Heart right ventricle (tissue), 16 donors: ENCODE data around the gene PADI4. TPM values are rescaled to one million over a fixed set of nuclear protein-coding genes. Genes with fewer than 3 reads are reported as not detected.

Experiments
- ATAC-seq, 8 donors: fragments of 200-7000 bp; cut with Tn5 transposase; one replicate each; pipeline ENCODE4 v1.9.1; 2020; ENCODE audit warnings: mild to moderate bottlenecking in 8 of 8, moderate library complexity in 8 of 8, moderate number of reproducible peaks in 1 of 8
- DNase-seq, 2 donors: peaks; one replicate each; pipeline ENCODE4 v3.0.0-alpha.2; 2020
- H3K27ac ChIP-seq, 10 donors: fragments of 200-600 bp; sonication (generic) in 2 of 10; one replicate each; pipeline versions ENCODE4 v1.5.0 to v1.8.0; 2020 to 2022; ENCODE audit warnings: mild to moderate bottlenecking in 3 of 10
- H3K27me3 ChIP-seq, 7 donors: fragments of 200-600 bp; one replicate each; pipeline ENCODE4 v1.8.0; 2021 to 2022; ENCODE audit warnings: mild to moderate bottlenecking in 2 of 7
- H3K36me3 ChIP-seq, 9 donors: fragments of 200-600 bp; sonication (generic) in 1 of 9; one replicate each; pipeline versions ENCODE4 v1.5.0 to v1.8.0; 2020 to 2022; ENCODE audit warnings: mild to moderate bottlenecking in 2 of 9
- H3K4me1 ChIP-seq, 9 donors: fragments of 200-600 bp; sonication (generic) in 1 of 9; one replicate each; pipeline versions ENCODE4 v1.5.0 to v1.8.0; 2020 to 2022; ENCODE audit warnings: mild to moderate bottlenecking in 4 of 9
- H3K4me3 ChIP-seq, 10 donors: fragments of 200-600 bp; sonication (generic) in 2 of 10; one replicate each; pipeline versions ENCODE4 v1.5.0 to v1.8.0; 2020 to 2022; ENCODE audit warnings: mild to moderate bottlenecking in 7 of 10, moderate library complexity in 2 of 10
- H3K9me3 ChIP-seq, 11 donors: fragments of 200-600 bp in 10 of 11; sonication (generic) in 2 of 11; one replicate each; pipeline versions ENCODE4 v1.5.0 to v1.8.0; 2013 to 2022; ENCODE audit warnings: mild to moderate bottlenecking in 2 of 11, control low read depth in 1 of 11, moderate library complexity in 1 of 11
- WGBS, 2 donors: extraction: QIAGEN DNeasy Blood & Tissue Kit; methylation state at CpG; one replicate each; pipeline ENCODE4 v1.1.7; 2013; ENCODE audit warnings: inconsistent platforms in 1 of 2; 5-methylcytosine and 5-hydroxymethylcytosine counted together
- intact Hi-C, 10 donors: fragments of 100-400 bp; cut with DNase I; formaldehyde crosslinking; loops; one replicate each; pipeline versions ENCODE4 v1.11.1 to v1.14.2; 2022
- polyA plus RNA-seq, 2 donors: library from polyadenylated mRNA; stranded (reverse); fragments of 200-250 nt; gene quantifications; one replicate each; pipeline ENCODE4 v1.2.3, GENCODE V29; 2013
- total RNA-seq, 10 donors: library from RNA; stranded (reverse); fragmentation: NEBNext Ultra II Directional in 3 of 10; extraction: Animal tissue kit (Norgen Biotek cat#: 25700) in 3 of 10; gene quantifications; one replicate each; pipeline versions ENCODE4 v1.2.1 to v1.2.4, GENCODE V29; 2021 to 2023
- TF ChIP-seq, protein P1 (sequence below), 9 donors: fragments of 200-600 bp; sonication (generic) in 2 of 9; IDR thresholded peaks; one replicate each; pipeline versions ENCODE4 v1.5.0 to v1.8.0; 2021 to 2022; ENCODE audit warnings: antibody characterized with exemption in 9 of 9, mild to moderate bottlenecking in 5 of 9, moderate library complexity in 1 of 9
- donor health status: Arrhythmogenic right ventricular cardiomyopathy.
- donor health status: ischemic (EF 13 %, LVEDD 7.1; RV severe dilation, severe dysfunction).
- donor health status: healthy with polysubstance abuse.
- donor health status: DM: no; HTN: yes; CAD: no.
- donor health status: DM: no; HTN: no; CAD: no.
- donor health status: ischemic (EF 25% LVEDD 6.9; RV normal size, moderate dysfunction).
- donor health status: ischemic (EF 25% LVEDD 5.7; RV mildly dilated, moderate dysfunction).
- donor health status: healthy.
- donor health status: DM: yes; HTN: yes; CAD: no.
- donor health status: Ischemic cardiomyopathy.
- donor health status: ischemic (EF 35%, LVEDD 5.7; RV mildly dilated, moderate dysfunction).
- donor health status: nonischemic (EF 11% LVEDD 7.7; RV severe dilation, severe dysfunction).
- donor health status: DM: yes; HTN: yes; CAD: no.
- donor health status: PGD.
- donor health status: ischemic (EF 29% LVEDD 5.4; RV normal size, mild dysfunction).
- donor health status: nonischemic (EF 23%, LVEDD 6.1; RV moderate dilation, normal function).

Gene PADI4
- total and polyA plus RNA-seq, 12 donors: 0.06 to 3.0 (median 0.61) TPM; not detected in 2

DNA sequence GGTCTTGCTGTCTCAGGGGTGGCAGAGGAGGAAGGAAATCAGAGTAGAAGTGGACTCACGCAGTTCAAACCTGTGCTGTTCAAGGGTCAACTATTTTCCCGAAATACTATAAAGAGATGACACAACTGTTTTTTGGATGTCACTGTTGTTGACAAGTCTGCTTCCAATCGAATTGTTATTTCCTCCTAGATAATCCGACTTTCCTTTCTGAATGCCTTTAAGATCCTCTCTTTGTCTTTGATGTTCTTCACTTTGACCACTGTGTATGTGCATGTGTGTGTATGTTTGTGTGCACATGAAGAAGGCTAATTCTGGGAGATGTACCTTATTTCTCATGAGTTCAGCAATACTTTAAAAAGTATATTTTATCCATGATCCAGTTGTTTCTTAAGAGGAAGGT, 21.6 kb downstream of the PADI4 start:
- no peak for ATAC-seq
- no peak for DNase-seq
- intact Hi-C loops: loop anchor here in 5 of 10 donors (10.0 kb wide), 2 partner anchors 205 to 265 kb away; no protein-coding TSS in a partner anchor

DNA sequence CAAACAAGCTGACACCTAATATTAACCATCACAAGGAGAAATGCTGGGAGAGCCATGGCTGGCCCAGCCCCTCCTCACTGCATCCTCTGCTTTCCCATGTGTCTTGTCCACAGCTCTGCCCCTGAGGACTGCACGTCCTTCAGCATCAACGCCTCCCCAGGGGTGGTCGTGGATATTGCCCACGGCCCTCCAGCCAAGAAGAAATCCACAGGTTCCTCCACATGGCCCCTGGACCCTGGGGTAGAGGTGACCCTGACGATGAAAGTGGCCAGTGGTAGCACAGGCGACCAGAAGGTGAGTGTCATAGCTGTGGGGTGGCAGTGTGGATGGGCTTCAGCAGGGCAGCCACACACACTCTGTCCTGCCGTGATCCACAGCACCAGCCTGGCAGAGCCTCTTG, 22.9 kb downstream of the PADI4 start:
- 66 to 68% methylated on average over 7 of the region's 7 CpGs for WGBS, 2 donors

More for the DNA sequence above, 21.6 kb downstream of the PADI4 start:
- 74 to 88% methylated on average over 4 of the region's 4 CpGs for WGBS, 2 donors
- Histone ChIP-seq H3K4me1 (no peaks in the 10 kb centered on the region), H3K4me3 (no peak overlapping the region), H3K27me3 (peaks cover 0 to 58% (median 24%) of the 10 kb centered on the region in 7 donors), H3K27ac (no peak overlapping the region), H3K36me3 (no peaks in the 10 kb centered on the region), H3K9me3 (peaks cover 0 to 7% (median 0%) of the 10 kb centered on the region in 11 donors)
- TF ChIP-seq, protein P1, sequence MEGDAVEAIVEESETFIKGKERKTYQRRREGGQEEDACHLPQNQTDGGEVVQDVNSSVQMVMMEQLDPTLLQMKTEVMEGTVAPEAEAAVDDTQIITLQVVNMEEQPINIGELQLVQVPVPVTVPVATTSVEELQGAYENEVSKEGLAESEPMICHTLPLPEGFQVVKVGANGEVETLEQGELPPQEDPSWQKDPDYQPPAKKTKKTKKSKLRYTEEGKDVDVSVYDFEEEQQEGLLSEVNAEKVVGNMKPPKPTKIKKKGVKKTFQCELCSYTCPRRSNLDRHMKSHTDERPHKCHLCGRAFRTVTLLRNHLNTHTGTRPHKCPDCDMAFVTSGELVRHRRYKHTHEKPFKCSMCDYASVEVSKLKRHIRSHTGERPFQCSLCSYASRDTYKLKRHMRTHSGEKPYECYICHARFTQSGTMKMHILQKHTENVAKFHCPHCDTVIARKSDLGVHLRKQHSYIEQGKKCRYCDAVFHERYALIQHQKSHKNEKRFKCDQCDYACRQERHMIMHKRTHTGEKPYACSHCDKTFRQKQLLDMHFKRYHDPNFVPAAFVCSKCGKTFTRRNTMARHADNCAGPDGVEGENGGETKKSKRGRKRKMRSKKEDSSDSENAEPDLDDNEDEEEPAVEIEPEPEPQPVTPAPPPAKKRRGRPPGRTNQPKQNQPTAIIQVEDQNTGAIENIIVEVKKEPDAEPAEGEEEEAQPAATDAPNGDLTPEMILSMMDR (IDR thresholded peaks at IDR 0.05): no peak

DNA sequence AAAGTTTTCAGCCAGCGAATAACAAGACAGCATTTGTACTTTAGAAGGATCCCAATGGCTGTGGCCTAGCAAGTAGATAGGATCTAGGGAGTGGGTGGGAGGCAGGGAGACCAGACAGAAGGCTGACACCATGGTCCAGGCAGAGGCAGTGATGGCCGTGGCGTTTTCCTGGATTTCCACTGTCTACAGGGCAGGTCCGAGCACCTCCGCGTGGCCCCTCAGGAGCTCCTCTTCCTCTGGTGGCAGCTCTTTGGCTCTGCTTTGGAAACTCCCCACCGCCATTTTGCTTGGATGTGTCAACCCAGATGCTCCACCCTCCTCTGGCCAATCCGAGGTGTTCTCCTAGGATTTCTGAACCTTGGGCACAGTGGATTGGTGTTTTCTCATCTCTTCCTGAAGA, 25.1 kb downstream of the PADI4 start:
- TF ChIP-seq, protein P1 (IDR thresholded peaks at IDR 0.05): no peak
- H3K27ac ChIP-seq: no peak overlapping the region

More for the DNA sequence above, 22.9 kb downstream of the PADI4 start:
- Histone ChIP-seq H3K27ac (no peak overlapping the region), H3K4me1 (no peaks in the 10 kb centered on the region), H3K36me3 (no peaks in the 10 kb centered on the region), H3K4me3 (no peak overlapping the region), H3K27me3 (peaks cover 0 to 68% (median 26%) of the 10 kb centered on the region in 7 donors), H3K9me3 (peaks cover 0 to 6% (median 0%) of the 10 kb centered on the region in 11 donors)
- no peak for DNase-seq
- TF ChIP-seq, protein P1 (IDR thresholded peaks at IDR 0.05): no peak
- ATAC-seq: no peak
- intact Hi-C loops: loop anchor here in 5 of 10 donors (10.0 kb wide), 2 partner anchors 206 to 266 kb away; no protein-coding TSS in a partner anchor

DNA sequence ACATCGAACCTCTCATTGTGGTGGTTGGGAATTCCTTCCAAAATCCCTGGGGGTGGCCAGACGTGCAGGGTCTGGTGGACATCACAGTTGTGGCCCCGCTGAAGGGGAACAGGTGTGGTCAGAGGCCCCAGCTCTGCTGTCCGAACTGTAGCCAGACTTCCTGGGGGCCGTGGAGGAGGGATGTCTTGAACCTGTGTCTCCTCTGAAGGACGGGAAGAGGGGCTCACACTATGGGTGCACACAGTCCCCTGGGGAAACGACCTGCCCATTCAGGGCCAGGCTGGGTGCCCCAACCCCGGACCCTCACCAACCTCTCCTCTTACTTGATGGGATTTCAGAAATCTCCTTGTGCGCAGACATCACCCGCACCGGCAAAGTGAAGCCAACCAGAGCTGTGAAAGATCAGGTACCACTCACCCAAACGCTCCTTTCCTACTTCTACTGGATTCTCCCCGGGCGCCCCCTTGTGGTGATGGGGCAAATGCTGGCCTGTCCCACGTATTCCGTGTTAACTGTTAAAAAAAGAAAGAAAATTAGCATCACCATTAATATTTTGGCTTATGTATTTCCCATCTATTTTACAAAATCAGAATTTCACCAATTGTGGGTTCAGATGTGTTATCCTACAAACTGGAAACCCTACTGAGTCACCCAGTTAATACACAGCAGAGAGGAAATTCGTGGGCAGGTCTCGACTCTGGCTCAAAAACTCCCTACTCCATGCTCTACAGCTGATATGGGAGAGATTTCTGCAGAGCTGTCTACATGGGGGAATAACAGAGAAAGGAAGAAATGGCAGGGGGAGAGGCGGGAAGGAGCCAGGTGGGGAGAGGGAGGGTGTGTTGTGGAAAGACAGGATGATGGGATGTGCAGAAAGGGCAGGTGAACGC, 28.1 kb downstream of the PADI4 start:
- Histone ChIP-seq H3K4me3 (no peak overlapping the region), H3K27ac (no peak overlapping the region), H3K27me3 (peaks cover 0 to 46% (median 21%) of the 10 kb centered on the region in 7 donors), H3K4me1 (no peaks in the 10 kb centered on the region), H3K36me3 (no peaks in the 10 kb centered on the region), H3K9me3 (peaks cover 0 to 6% (median 0%) of the 10 kb centered on the region in 11 donors)
- DNase-seq (peak; percentile 40 to 46), ATAC-seq (peak in 1 of 8 donors; percentile 51)
- TF ChIP-seq, protein P1 (IDR thresholded peaks at IDR 0.05): peak; percentile 40 to 90 (median 68)
- intact Hi-C loops: loop anchor here in 7 of 10 donors (5.0 to 10.0 kb wide), 4 partner anchors 209 to 274 kb away; no protein-coding TSS in a partner anchor
- WGBS, 2 donors: 24 to 28% methylated on average over 20 of the region's 20 CpGs

More for the DNA sequence above, 25.1 kb downstream of the PADI4 start:
- Histone ChIP-seq H3K4me1 (no peaks in the 10 kb centered on the region), H3K27me3 (peaks cover 0 to 65% (median 32%) of the 10 kb centered on the region in 7 donors), H3K36me3 (no peaks in the 10 kb centered on the region), H3K4me3 (no peak overlapping the region), H3K9me3 (peaks cover 0 to 6% (median 0%) of the 10 kb centered on the region in 11 donors)
- WGBS, 2 donors: 88 to 93% methylated on average over 8 of the region's 8 CpGs
- ATAC-seq: no peak
- DNase-seq: no peak
- intact Hi-C loops: loop anchor here in 5 of 10 donors (10.0 kb wide), 2 partner anchors 208 to 268 kb away; no protein-coding TSS in a partner anchor
